ENCODE results near the gene TPM4.

TPM4 gene

GRCh38 chr19:16143399-16144215 lies 67.3 kb downstream of the TPM4 start, which contains the start of gene HSH2D:
HSH2D (plus strand) TSS chr19:16143685; CDS start chr19:16148751, 5,066 bp downstream.
- no peaks in the 10 kb centered on the region for H3K27me3 Mint-ChIP-seq
- peaks cover 46 to 53% of the 10 kb centered on the region in 2 donors for H3K4me1 Mint-ChIP-seq (ENCODE audit: low read depth in 2 of 2)
- ATAC-seq (replicated peaks) (peak; percentile 88), DNase-seq (peak; percentile 71 to 73 (median 73))
- peaks cover 21% of the 10 kb centered on the region for H3K36me3 Mint-ChIP-seq (ENCODE audit: insufficient read depth)
- H3K4me3 Mint-ChIP-seq: peak within 1 kb of the TSS; percentile 98 to 99
- no peaks in the 10 kb centered on the region for H3K9me3 Mint-ChIP-seq
- H3K27ac Mint-ChIP-seq: peak within 1 kb of the TSS; percentile 98 to 99

- Mint-ChIP-seq H3K9me3 (no peaks in the 10 kb centered on the region), H3K4me3 (peak overlapping the region; percentile 98 to 99), H3K27me3 (no peaks in the 10 kb centered on the region), H3K4me1 (ENCODE audit: low read depth in 2 of 2) (peaks cover 42 to 51% of the 10 kb centered on the region in 2 donors), H3K36me3 (ENCODE audit: insufficient read depth) (peaks cover 26% of the 10 kb centered on the region), H3K27ac (peak overlapping the region; percentile 98 to 99)
- no peak for DNase-seq
- no peak for ATAC-seq (replicated peaks)
Measured at GRCh38 chr19:16144216-16144581, 67.9 kb downstream of the TPM4 start.

GRCh38 chr19:16146112-16146511 lies 69.8 kb downstream of the TPM4 start:
- peaks cover 27 to 36% of the 10 kb centered on the region in 2 donors for H3K4me1 Mint-ChIP-seq (ENCODE audit: low read depth in 2 of 2)
- peaks cover 39% of the 10 kb centered on the region for H3K36me3 Mint-ChIP-seq (ENCODE audit: insufficient read depth)
- ATAC-seq (replicated peaks) (no peak), DNase-seq (no peak)
- no peaks in the 10 kb centered on the region for H3K27me3 Mint-ChIP-seq
- H3K9me3 Mint-ChIP-seq: no peaks in the 10 kb centered on the region
- peak overlapping the region; percentile 98 to 99 for H3K4me3 Mint-ChIP-seq
- peak overlapping the region; percentile 10 to 99 for H3K27ac Mint-ChIP-seq

- Mint-ChIP-seq H3K36me3 (ENCODE audit: insufficient read depth) (peaks cover 56% of the 10 kb centered on the region), H3K4me1 (ENCODE audit: low read depth in 2 of 2) (peaks cover 13 to 21% of the 10 kb centered on the region in 2 donors), H3K4me3 (peak overlapping the region in 1 of 2 donors; percentile 17), H3K27ac (peak overlapping the region; percentile 54 to 86), H3K9me3 (no peaks in the 10 kb centered on the region), H3K27me3 (no peaks in the 10 kb centered on the region)
- ATAC-seq (replicated peaks) (no peak), DNase-seq (no peak)
Measured at GRCh38 chr19:16148443-16149229, 72.3 kb downstream of the TPM4 start.
